ENCODE results near the gene MCFD2.
A peak's percentile ranks its signal among the peaks of the same experiment; 100 is the strongest.

Gene MCFD2

GRCh38 chr2:46939626-46940359, 24.2 kb upstream of the MCFD2 start:
- Histone ChIP-seq H4K20me1 (ENCODE audit: low read depth, low read length) (no peaks in the 10 kb centered on the region), H2AFZ (ENCODE audit: low read depth, low read length, severe bottlenecking) (no peak overlapping the region), H3K9ac (ENCODE audit: low read length) (peak overlapping the region; percentile 78), H3K27me3 (ENCODE audit: low read length) (no peaks in the 10 kb centered on the region), H3K4me2 (ENCODE audit: low read depth, low read length, poor library complexity, severe bottlenecking) (peak overlapping the region; percentile 95), H3K27ac (ENCODE audit: low read depth, low read length) (0 out of 2 replicates have a peak overlapping the region, but pooled peaks have one; percentile 1), H3K9me3 (ENCODE audit: insufficient read depth, low read length) (no peaks in the 10 kb centered on the region), H3K9me2 (replicated peaks; ENCODE audit: insufficient read depth, low read length) (no peaks in the 10 kb centered on the region), H3F3A (ENCODE audit: insufficient read depth) (0 out of 2 replicates have a peak, but pooled peaks cover 4% of the 10 kb centered on the region), H3K36me3 (ENCODE audit: low read length) (no peaks in the 10 kb centered on the region; the same call in 1 of the 2 replicates), H3K4me3 (ENCODE audit: insufficient read depth, low read length, poor library complexity, severe bottlenecking) (peak overlapping the region; percentile 66), H3K79me2 (ENCODE audit: insufficient read depth, low read length) (peaks cover 62% of the 10 kb centered on the region)
- TF ChIP-seq CTCF (IDR thresholded peaks at IDR 0.05; ENCODE audit: insufficient read depth, low read length, poor library complexity, severe bottlenecking) (no peak), EZH2phosphoT487 (conservative IDR thresholded peaks at IDR 0.05; ENCODE audit: low read length) (no peak)

- Histone ChIP-seq H3K4me3 (ENCODE audit: insufficient read depth, low read length, poor library complexity, severe bottlenecking) (no peak overlapping the region), H3K4me2 (ENCODE audit: low read depth, low read length, poor library complexity, severe bottlenecking) (no peak overlapping the region), H3K9me3 (ENCODE audit: insufficient read depth, low read length) (no peaks in the 10 kb centered on the region), H3F3A (ENCODE audit: insufficient read depth) (0 out of 2 replicates have a peak, but pooled peaks cover 4% of the 10 kb centered on the region), H3K36me3 (ENCODE audit: low read length) (no peaks in the 10 kb centered on the region), H3K27me3 (ENCODE audit: low read length) (no peaks in the 10 kb centered on the region), H4K20me1 (ENCODE audit: low read depth, low read length) (no peaks in the 10 kb centered on the region), H3K79me2 (ENCODE audit: insufficient read depth, low read length) (peaks cover 56% of the 10 kb centered on the region), H3K9ac (ENCODE audit: low read length) (no peak overlapping the region), H3K9me2 (replicated peaks; ENCODE audit: insufficient read depth, low read length) (no peaks in the 10 kb centered on the region), H3K27ac (ENCODE audit: low read depth, low read length) (no peak overlapping the region), H2AFZ (ENCODE audit: low read depth, low read length, severe bottlenecking) (no peak overlapping the region)
- no peak for TF ChIP-seq CTCF (IDR thresholded peaks at IDR 0.05; ENCODE audit: insufficient read depth, low read length, poor library complexity, severe bottlenecking)
- no peak for TF ChIP-seq EZH2phosphoT487 (conservative IDR thresholded peaks at IDR 0.05; ENCODE audit: low read length)
Observed at GRCh38 chr2:46937471-46937901, 21.9 kb upstream of the MCFD2 start.

- Histone ChIP-seq H3K27ac (ENCODE audit: low read depth, low read length) (no peak overlapping the region), H3K79me2 (ENCODE audit: insufficient read depth, low read length) (peaks cover 52% of the 10 kb centered on the region), H3K4me2 (ENCODE audit: low read depth, low read length, poor library complexity, severe bottlenecking) (no peak overlapping the region), H3K27me3 (ENCODE audit: low read length) (no peaks in the 10 kb centered on the region), H4K20me1 (ENCODE audit: low read depth, low read length) (no peaks in the 10 kb centered on the region), H3K9me2 (replicated peaks; ENCODE audit: insufficient read depth, low read length) (no peaks in the 10 kb centered on the region), H3F3A (ENCODE audit: insufficient read depth) (0 out of 2 replicates have a peak, but pooled peaks cover 4% of the 10 kb centered on the region), H2AFZ (ENCODE audit: low read depth, low read length, severe bottlenecking) (no peak overlapping the region), H3K36me3 (ENCODE audit: low read length) (no peaks in the 10 kb centered on the region), H3K4me3 (ENCODE audit: insufficient read depth, low read length, poor library complexity, severe bottlenecking) (no peak overlapping the region), H3K9ac (ENCODE audit: low read length) (no peak overlapping the region), H3K9me3 (ENCODE audit: insufficient read depth, low read length) (no peaks in the 10 kb centered on the region)
- TF ChIP-seq EZH2phosphoT487 (conservative IDR thresholded peaks at IDR 0.05; ENCODE audit: low read length) (no peak), CTCF (IDR thresholded peaks at IDR 0.05; ENCODE audit: insufficient read depth, low read length, poor library complexity, severe bottlenecking) (no peak)
Observed at GRCh38 chr2:46936566-46936965, 21.0 kb upstream of the MCFD2 start.
